Kidney epithelial cell (primary cell): ENCODE measurements around the gene TPH1. TPM values are rescaled to one million over a fixed set of nuclear protein-coding genes. Genes with fewer than 3 reads are reported as not detected.

Experiments used
- DNase-seq: peaks from one replicate; pipeline ENCODE4 v3.0.0-alpha.2; 2010; ENCODE audit warnings: low read depth
- H3K27me3 ChIP-seq: 2 replicates; pipeline ENCODE4 v1.6.0; 2011; ENCODE audit warnings: low read length; ENCODE audit not compliant: control insufficient read depth, insufficient read depth
- H3K36me3 ChIP-seq: 2 replicates; pipeline ENCODE4 v1.5.1; 2011; ENCODE audit warnings: low read length; ENCODE audit not compliant: control insufficient read depth, insufficient read depth
- H3K4me3 ChIP-seq: 2 replicates; pipeline ENCODE4 v1.5.1; 2011; ENCODE audit warnings: low read depth, mild to moderate bottlenecking, control low read depth, low read length
- total RNA-seq: library from RNA; depleted of rRNA; stranded (reverse); fragments of >200 nt; gene quantifications from 2 replicates; pipeline ENCODE4 v1.2.3, GENCODE V29; 2015
- TF ChIP-seq, protein P1 (sequence below): IDR thresholded peaks from 2 replicates; pipeline ENCODE4 v1.5.1; 2011; ENCODE audit warnings: mild to moderate bottlenecking, moderate library complexity, low read length, control low read depth, inconsistent platforms; ENCODE audit not compliant: insufficient read depth, poor library complexity, severe bottlenecking

TPH1 gene
- total RNA-seq, 1 donor from 2014 or later = 0.38 TPM

DNA sequence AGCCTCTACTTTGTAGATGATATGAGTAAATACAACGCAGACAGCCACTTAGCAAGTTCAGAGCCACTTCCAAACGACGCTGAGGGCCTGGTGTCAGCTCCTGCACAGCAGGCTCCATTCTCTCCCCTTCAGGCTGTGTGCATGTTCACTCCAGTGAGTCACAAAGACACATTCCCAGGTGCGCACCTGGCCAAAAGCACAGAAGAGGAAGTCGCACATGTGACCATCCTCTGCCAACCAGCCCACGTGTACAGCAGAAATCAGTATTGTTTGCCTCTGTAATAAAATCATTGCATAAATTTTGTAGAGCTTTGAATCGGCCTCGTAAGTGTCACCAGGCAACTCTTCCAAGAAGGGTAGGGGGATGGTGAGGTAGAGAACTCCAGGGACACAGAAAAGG is 19.5 kb upstream of the TPH1 start:
- DNase-seq = no peak
- Histone ChIP-seq H3K36me3 (no peaks in the 10 kb centered on the region), H3K4me3 (no peak overlapping the region), H3K27me3 (no peaks in the 10 kb centered on the region)
- TF ChIP-seq, protein P1, sequence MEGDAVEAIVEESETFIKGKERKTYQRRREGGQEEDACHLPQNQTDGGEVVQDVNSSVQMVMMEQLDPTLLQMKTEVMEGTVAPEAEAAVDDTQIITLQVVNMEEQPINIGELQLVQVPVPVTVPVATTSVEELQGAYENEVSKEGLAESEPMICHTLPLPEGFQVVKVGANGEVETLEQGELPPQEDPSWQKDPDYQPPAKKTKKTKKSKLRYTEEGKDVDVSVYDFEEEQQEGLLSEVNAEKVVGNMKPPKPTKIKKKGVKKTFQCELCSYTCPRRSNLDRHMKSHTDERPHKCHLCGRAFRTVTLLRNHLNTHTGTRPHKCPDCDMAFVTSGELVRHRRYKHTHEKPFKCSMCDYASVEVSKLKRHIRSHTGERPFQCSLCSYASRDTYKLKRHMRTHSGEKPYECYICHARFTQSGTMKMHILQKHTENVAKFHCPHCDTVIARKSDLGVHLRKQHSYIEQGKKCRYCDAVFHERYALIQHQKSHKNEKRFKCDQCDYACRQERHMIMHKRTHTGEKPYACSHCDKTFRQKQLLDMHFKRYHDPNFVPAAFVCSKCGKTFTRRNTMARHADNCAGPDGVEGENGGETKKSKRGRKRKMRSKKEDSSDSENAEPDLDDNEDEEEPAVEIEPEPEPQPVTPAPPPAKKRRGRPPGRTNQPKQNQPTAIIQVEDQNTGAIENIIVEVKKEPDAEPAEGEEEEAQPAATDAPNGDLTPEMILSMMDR = no peak

DNA sequence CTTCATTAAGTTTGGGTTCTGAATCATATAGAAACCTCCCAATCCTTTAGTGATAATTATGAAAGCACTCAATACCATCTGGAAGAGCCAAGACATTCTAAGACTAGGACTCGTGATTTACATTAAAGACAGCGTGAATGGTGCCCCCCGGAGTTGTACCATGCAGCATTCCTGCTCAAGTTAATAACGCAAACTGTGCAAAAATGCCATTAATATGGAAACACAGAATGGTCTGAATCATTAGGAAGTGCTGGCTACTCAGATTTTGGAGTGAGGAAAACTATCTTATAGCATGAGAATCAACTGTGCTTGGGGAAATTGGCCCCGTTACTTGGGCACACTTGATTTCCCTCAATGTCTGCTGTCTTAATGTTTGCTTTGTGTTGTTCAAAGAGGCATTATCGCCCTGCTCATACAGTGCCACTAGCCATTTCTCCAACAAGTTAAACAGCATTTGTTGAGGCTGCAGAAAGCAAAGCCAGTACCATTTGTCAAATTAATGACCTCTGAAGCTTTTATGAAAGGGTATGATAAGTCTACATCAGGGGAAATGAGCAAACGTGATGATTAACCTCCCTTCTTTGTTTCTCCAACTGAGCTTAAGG is 18.5 kb upstream of the TPH1 start:
- TF ChIP-seq, protein P1 = no peak
- no peaks in the 10 kb centered on the region for H3K27me3 ChIP-seq
- DNase-seq = no peak
- no peaks in the 10 kb centered on the region for H3K36me3 ChIP-seq
- no peak overlapping the region for H3K4me3 ChIP-seq

DNA sequence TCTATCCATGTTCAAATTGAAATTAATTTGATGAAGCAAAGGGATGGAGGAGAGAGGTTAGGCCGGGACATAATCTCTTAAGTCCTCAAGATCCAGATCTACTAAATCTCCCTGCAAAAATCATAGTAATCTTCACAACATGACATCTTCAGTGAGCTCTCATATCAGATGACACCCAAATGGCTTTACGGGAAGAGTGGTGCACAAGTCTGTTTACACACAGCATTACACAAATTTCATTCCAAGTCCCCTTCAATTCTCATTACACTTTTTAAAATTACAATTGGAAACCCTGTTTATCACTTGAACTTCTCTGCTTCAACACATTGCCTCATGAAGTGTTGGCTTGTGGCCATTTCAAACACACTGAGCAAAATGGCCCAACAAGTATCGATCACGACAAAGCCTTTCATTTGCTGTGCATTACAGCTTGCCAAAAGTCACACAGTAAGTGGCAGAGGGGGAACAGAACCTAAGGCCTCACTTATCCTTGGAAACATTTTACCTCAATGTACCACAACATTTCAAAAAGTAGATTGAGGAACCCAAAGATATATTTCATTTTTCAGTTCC is 17.9 kb upstream of the TPH1 start:
- no peaks in the 10 kb centered on the region for H3K36me3 ChIP-seq
- TF ChIP-seq, protein P1 = no peak
- DNase-seq = no peak
- no peaks in the 10 kb centered on the region for H3K27me3 ChIP-seq
- no peak overlapping the region for H3K4me3 ChIP-seq

DNA sequence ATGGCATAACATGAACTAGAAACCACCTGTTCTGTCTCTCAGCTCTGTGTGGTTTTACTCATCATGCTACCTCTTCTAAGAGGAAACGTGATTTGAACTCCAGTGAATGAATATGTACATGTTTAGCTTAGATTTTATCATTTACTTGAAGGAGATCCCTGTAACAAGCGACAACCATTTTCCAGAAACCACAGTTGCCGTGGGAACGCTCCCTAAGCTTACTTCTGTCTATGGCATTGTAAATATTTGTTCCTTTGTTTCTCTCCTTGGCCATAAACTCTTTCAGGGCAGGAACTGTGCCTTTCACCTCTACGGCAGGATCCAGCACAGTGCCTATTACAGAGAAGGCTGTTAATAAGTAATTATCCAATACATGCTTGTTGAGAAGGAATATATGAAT is 17.1 kb upstream of the TPH1 start:
- TF ChIP-seq, protein P1 = no peak
- H3K36me3 ChIP-seq = no peaks in the 10 kb centered on the region
- no peak for DNase-seq

DNA sequence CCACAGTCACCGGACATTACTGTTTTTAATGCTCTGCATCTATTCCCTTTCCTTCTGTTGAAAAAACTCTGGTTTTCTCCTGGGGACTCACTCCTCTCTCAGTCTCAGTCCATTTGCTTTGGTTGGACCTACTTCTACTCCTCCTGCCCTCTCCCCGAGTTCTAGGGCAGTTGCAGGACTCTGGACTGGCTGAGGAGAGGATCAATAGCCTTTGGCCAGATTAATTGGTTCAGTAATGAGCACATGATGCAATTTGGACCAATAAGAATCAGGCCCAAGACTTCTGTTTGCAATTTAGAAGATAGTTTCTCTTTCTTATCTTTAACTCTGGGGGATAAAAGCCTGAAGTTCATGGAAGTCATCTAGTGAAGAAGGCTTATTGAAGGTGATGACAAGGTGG is 15.3 kb upstream of the TPH1 start:
- H3K4me3 ChIP-seq = no peak overlapping the region
- TF ChIP-seq, protein P1 = no peak
- no peaks in the 10 kb centered on the region for H3K27me3 ChIP-seq
- DNase-seq = no peak
- H3K36me3 ChIP-seq = no peaks in the 10 kb centered on the region

More for the DNA sequence above, 17.1 kb upstream of the TPH1 start:
- Histone ChIP-seq H3K27me3 (no peaks in the 10 kb centered on the region), H3K4me3 (no peak overlapping the region)

DNA sequence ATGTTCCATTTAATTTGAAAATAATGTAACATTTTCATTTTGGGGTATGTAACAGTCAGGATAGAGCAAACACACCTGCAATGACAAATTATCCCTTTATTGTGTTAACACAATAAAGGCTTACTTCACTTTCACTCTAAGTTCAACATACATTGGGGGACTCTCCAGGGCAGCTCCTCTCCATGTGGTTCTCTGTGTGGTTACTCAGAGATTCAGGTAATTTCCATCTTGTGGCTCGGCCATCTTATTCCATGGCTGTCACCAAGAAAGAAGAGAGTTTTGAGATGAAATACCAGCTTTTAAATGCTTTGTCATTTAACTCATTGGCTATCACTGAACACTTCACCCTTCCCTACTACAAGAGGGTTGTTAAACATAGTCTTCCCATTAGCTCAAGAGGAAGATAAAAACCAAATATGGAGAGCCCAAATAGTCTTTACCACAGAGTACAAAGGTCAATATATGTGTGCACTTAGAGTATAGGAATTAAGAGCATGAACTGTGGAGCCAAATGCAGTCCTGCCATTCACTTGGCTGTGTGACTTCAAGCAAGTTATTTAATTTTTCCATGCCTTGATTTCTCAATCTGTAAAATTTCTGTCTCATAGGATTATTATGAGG is 10.6 kb upstream of the TPH1 start:
- DNase-seq = no peak
- H3K27me3 ChIP-seq = no peaks in the 10 kb centered on the region
- H3K4me3 ChIP-seq = no peak overlapping the region
- no peaks in the 10 kb centered on the region for H3K36me3 ChIP-seq
- TF ChIP-seq, protein P1 = no peak
